Superior temporal gyrus (tissue), 1 donor: Measurements from ENCODE around the gene TCHHL1.

Experiments
- DNase-seq: peaks from one replicate; pipeline ENCODE4 v3.0.0-alpha.2; 2016; ENCODE audit errors: extremely low spot score

The TCHHL1 gene

DNA sequence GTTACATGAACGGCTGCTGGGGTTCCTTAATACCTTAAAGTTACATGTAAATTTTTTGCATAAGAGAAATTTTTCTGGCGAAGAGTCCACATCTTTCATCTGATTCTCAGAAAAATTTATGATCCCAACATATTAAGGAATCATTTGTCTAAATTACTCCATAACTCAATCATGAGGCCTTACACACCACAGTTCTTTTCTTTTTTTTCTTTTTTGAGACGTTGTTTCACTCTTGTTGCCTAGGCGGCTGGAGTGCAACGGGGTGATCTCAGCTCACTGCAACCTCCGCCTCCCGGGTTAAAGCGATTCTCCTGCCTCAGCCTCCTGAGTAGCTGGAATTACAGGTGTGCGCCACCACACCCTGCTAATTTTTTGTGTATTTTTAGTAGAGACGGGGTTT lies 50.0 kb downstream of the TCHHL1 start:
- DNase-seq, result no peak

DNA sequence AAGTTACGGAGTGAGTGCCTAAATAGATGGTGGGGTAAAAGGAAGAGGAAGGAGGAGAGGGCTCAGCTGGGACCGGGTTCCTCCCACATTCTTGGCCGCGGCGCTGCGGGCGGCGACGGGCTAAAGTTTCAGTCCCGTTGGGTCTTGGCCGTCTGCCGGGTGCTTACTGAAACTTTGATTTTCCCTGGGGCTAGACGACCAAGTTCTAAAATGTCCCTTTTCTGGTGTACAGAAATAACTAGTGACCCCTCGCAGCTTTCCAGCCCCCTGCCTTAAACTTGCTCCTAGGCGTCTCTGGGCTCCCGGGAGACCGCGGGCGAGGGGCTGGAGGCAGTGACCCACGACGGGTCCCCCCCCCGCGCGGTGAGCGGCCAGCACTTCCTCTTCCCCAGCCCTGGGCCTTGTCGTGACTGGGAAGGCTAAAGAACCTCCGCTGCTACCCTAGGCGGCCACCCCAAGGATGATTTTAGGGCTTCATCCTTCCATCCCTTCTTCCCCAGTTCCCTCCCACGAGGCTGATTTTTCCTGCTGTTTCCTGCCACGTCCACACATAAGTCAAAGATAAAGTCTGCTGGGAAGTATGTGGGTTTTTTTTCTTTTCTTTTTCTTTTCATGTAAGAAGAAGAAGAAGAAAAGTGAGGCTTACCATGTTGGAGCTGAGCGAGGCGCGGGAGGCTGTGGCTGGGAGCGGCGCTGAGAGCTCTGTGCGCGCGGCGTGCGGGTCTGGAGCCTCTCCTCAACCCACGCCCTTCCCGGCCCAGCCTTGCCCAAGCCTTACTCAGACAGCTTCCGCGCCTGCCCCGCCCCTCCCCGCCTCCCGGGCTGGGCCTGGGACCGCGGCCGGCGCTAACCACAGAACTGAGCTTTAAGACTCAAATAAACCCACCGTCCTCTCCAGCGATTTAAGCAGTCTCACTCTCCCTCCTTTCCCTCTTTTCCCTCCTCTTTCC lies 52.3 kb downstream of the TCHHL1 start, which contains the start of gene S100A11:
S100A11 (minus strand) TSS at position 738 of the 950 bp plus-strand sequence; CDS start at position 649, 89 bp downstream.
- DNase-seq, result no peak

GRCh38 chr1:152035539-152036266 lies 53.2 kb downstream of the TCHHL1 start:
- no peak for DNase-seq

DNA sequence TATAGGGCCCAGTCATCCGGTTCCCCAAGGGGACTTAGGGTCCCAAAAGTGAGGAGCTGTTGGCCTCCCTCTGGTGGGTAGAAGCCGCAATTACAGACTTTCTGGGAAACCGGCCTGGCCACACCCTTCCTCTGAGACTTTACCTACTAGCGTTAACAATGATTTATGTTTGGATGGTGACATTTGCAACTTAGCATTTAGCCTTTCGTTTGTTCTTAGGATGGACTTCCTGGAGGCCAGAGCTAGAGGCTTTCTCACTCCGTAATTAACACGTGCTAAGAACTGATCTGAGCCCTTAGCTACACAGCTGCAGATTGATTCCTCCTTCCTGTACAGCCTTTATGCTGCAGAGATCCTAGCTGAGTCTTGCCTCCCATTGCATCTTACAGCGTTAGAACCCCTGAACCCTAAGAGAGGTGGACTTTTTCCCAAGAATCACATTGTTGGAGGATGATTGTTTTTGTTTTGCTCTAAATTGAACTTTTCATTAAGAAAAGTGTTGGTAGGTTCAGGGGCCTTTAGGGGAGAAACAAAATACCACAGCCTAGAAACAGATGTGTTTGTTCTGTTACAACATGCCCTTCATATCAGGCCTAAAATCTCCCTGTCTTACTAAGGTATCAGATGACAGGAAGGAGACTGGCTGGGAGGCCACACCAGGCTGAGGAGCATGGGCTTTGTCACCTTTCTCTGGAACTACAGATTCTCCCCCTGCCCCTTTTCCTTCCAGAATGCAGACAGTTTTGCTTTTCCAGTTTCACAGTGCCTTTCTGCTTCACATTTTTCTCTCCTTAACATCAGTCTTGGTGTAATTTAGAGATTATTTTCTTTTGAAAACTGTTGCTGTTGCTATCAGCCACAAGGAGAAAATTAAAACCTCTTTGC lies 54.0 kb downstream of the TCHHL1 start:
- DNase-seq, result no peak

DNA sequence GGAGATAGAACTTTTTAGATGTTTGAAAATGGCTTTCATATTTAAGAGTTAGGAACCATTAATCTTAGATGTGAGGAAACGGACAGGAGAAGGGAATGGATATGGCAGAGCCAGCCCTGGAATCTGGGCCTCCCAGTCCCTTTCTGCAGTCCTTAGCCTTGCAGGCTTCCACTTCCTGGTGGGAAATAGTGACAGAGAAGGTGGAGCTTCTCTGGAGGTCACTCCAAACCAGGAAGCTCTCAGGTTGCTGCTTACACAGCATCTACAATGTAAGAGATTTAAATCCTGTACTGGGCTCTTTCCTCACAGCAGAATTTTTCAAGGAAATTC lies 54.6 kb downstream of the TCHHL1 start:
- DNase-seq, result no peak
